Caco-2 (cell line): ENCODE results near the gene RBM12. TPM values are rescaled to one million over a fixed set of nuclear protein-coding genes. Genes with fewer than 3 reads are reported as not detected.

Experiments
- BruUV-seq: library from RNA; stranded (reverse); fragments of 400-500 nt; replicated peaks from 2 replicates; lab custom pipeline; 2021; lab: Mats Ljungman, UMichigan
- CTCF ChIA-PET: fragments of 300-600 bp; sonication (Branson Sonifier 250); formaldehyde crosslinking; loops from one replicate; lab custom pipeline; 2022; ENCODE audit warnings: antibody characterized with exemption; lab: Charles Lee
- POLR2A ChIA-PET: fragments of 300-600 bp; sonication (Branson Sonifier 250); formaldehyde crosslinking; loops from one replicate; lab custom pipeline; 2022; ENCODE audit warnings: antibody characterized with exemption; lab: Charles Lee
- DNase-seq, 2 experiments: peaks; one replicate each; pipeline versions ENCODE4 v3.0.0 to v3.0.0-alpha.2; 2020 to 2022
- H3K27me3 ChIP-seq: replicated peaks from 2 replicates; pipeline ENCODE4 v1.6.0; 2011; ENCODE audit warnings: low read length; ENCODE audit not compliant: control insufficient read depth, insufficient read depth
- H3K36me3 ChIP-seq: 2 replicates; pipeline ENCODE4 v1.5.1; 2011; ENCODE audit warnings: low read length; ENCODE audit not compliant: control insufficient read depth, insufficient read depth
- H3K4me1 ChIP-seq: fragments of 250-450 bp; sonication (Bioruptor Pico); 2 replicates; pipeline ENCODE4 v1.5.1; 2020; ENCODE audit warnings: mild to moderate bottlenecking
- H3K4me3 ChIP-seq: 2 replicates; pipeline ENCODE4 v1.5.1; 2011; ENCODE audit warnings: low read depth, mild to moderate bottlenecking, control low read depth, low read length
- H3K9me3 ChIP-seq: fragments of 250-450 bp; sonication (Bioruptor Pico); 2 replicates; pipeline ENCODE4 v1.5.1; 2020; ENCODE audit warnings: mild to moderate bottlenecking, moderate library complexity
- H3K27ac Mint-ChIP-seq: one replicate; pipeline ENCODE4 v1.8.0; 2022; ENCODE audit warnings: mixed read lengths; ENCODE audit not compliant: unreplicated experiment
- H3K27me3 Mint-ChIP-seq: one replicate; pipeline ENCODE4 v1.8.0; 2022; ENCODE audit warnings: mixed read lengths; ENCODE audit not compliant: insufficient read depth, unreplicated experiment
- H3K36me3 Mint-ChIP-seq: one replicate; pipeline ENCODE4 v1.8.0; 2022; ENCODE audit warnings: mild to moderate bottlenecking, mixed read lengths; ENCODE audit not compliant: insufficient read depth, unreplicated experiment
- H3K4me1 Mint-ChIP-seq: one replicate; pipeline ENCODE4 v1.8.0; 2022; ENCODE audit warnings: low read depth, mixed read lengths; ENCODE audit not compliant: unreplicated experiment
- H3K4me3 Mint-ChIP-seq: one replicate; pipeline ENCODE4 v1.8.0; 2022; ENCODE audit warnings: mild to moderate bottlenecking, moderate library complexity, mixed read lengths; ENCODE audit not compliant: unreplicated experiment
- H3K9me3 Mint-ChIP-seq: one replicate; pipeline ENCODE4 v1.8.0; 2022; ENCODE audit warnings: mixed read lengths; ENCODE audit not compliant: unreplicated experiment
- intact Hi-C: fragments of 100-400 bp; cut with micrococcal nuclease; formaldehyde crosslinking; loops from one replicate; pipeline ENCODE4 v1.10.0; 2022; ENCODE audit not compliant: unreplicated experiment
- total RNA-seq: library from RNA; stranded (reverse); gene quantifications from 2 replicates; pipeline ENCODE4 v1.2.3, GENCODE V29; 2022
- TF ChIP-seq, protein P1 (sequence below), 2 experiments: fragments of 200-600 bp in 1 of 2; IDR thresholded peaks; 1 replicate in 1 of 2; 2 replicates in 1 of 2; pipeline versions ENCODE4 v1.5.1 to v1.8.0; 2011 to 2022; ENCODE audit warnings: antibody characterized with exemption in 1 of 2, control low read depth in 1 of 2, inconsistent platforms in 1 of 2, low read depth in 1 of 2, low read length in 1 of 2, mild to moderate bottlenecking in 1 of 2, moderate library complexity in 1 of 2; ENCODE audit not compliant: insufficient read depth in 1 of 2, severe bottlenecking in 1 of 2, unreplicated experiment in 1 of 2

RBM12 gene
- total RNA-seq, 1 experiment from 2014 or later, result 147 TPM

DNA sequence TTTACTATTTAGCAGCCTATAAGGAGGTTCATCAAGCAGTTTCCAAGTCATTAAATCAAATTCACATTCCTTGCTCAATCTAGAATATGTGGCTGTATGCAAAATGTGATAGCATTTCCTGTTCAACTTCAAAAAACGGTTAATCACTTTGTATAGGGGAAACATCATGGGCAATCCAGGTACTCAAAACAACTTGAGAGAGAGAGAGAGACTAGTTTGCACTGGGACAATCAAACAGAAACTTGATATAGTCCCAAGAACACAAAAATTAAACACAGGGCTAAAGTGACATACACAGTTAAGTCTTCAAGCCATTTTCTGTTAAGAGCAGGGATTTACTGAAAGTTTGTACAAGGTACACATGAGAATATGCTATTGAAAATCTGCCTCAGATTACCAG lies 7.4 kb downstream of the RBM12 start:
- POLR2A ChIA-PET, result no interaction called here

DNA sequence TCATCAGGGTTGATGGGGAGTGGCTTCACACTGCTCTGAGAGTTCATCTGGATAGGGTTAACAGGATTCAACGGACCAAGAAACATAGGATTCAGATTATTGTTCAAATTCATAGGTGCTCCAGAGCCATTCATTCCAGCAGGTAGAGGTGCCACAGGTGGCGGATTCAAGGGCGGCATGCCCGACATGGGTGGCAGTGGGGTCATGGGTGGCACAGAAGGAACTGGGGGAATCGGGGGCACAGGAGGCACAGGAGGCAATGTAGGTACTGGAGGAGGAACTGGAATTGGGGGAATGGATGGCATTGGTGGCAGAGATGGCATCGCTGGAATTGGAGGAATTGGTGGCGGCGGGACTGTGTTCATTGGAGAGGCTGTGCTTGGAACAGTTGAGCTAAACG lies 10.3 kb downstream of the RBM12 start:
- POLR2A ChIA-PET, result no interaction called here
- TF ChIP-seq, protein P1, sequence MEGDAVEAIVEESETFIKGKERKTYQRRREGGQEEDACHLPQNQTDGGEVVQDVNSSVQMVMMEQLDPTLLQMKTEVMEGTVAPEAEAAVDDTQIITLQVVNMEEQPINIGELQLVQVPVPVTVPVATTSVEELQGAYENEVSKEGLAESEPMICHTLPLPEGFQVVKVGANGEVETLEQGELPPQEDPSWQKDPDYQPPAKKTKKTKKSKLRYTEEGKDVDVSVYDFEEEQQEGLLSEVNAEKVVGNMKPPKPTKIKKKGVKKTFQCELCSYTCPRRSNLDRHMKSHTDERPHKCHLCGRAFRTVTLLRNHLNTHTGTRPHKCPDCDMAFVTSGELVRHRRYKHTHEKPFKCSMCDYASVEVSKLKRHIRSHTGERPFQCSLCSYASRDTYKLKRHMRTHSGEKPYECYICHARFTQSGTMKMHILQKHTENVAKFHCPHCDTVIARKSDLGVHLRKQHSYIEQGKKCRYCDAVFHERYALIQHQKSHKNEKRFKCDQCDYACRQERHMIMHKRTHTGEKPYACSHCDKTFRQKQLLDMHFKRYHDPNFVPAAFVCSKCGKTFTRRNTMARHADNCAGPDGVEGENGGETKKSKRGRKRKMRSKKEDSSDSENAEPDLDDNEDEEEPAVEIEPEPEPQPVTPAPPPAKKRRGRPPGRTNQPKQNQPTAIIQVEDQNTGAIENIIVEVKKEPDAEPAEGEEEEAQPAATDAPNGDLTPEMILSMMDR (IDR thresholded peaks at IDR 0.05; ENCODE audit: insufficient read depth in 1 of 2, low read depth in 1 of 2, low read length in 1 of 2, severe bottlenecking in 1 of 2, unreplicated experiment in 1 of 2), result no peak
- Histone ChIP-seq H3K4me3 (no peak overlapping the region), H3K4me1 (no peaks in the 10 kb centered on the region), H3K27me3 (no peaks in the 10 kb centered on the region), H3K36me3 (peaks cover 11% of the 10 kb centered on the region), H3K9me3 (no peaks in the 10 kb centered on the region)
- intact Hi-C loops, result no loop called here
- H3K36me3 Mint-ChIP-seq, result peaks cover 28% of the 10 kb centered on the region
- DNase-seq, result no peak
- H3K9me3 Mint-ChIP-seq, result no peaks in the 10 kb centered on the region
- BruUV-seq, result no TSS peak
- H3K27me3 Mint-ChIP-seq, result no peaks in the 10 kb centered on the region
- CTCF ChIA-PET, result no interaction called here
- no peak overlapping the region for H3K4me3 Mint-ChIP-seq
- peaks cover 13% of the 10 kb centered on the region for H3K4me1 Mint-ChIP-seq
- H3K27ac Mint-ChIP-seq, result no peak overlapping the region

More for the DNA sequence above, 7.4 kb downstream of the RBM12 start:
- H3K27ac Mint-ChIP-seq, result no peak overlapping the region
- peaks cover 18% of the 10 kb centered on the region for H3K4me1 Mint-ChIP-seq
- no peaks in the 10 kb centered on the region for H3K9me3 ChIP-seq
- DNase-seq, result no peak
- no peaks in the 10 kb centered on the region for H3K27me3 ChIP-seq
- H3K9me3 Mint-ChIP-seq, result no peaks in the 10 kb centered on the region
- H3K36me3 Mint-ChIP-seq, result peaks cover 17% of the 10 kb centered on the region
- H3K4me3 ChIP-seq, result no peak overlapping the region
- BruUV-seq, result no TSS peak
- peaks cover 19% of the 10 kb centered on the region for H3K4me1 ChIP-seq
- TF ChIP-seq, protein P1 (IDR thresholded peaks at IDR 0.05; ENCODE audit: insufficient read depth in 1 of 2, low read depth in 1 of 2, low read length in 1 of 2, severe bottlenecking in 1 of 2, unreplicated experiment in 1 of 2), result no peak
- intact Hi-C loops, result no loop called here
- peaks cover 9% of the 10 kb centered on the region for H3K36me3 ChIP-seq
- no peaks in the 10 kb centered on the region for H3K27me3 Mint-ChIP-seq
- no peak overlapping the region for H3K4me3 Mint-ChIP-seq
- CTCF ChIA-PET, result no interaction called here

DNA sequence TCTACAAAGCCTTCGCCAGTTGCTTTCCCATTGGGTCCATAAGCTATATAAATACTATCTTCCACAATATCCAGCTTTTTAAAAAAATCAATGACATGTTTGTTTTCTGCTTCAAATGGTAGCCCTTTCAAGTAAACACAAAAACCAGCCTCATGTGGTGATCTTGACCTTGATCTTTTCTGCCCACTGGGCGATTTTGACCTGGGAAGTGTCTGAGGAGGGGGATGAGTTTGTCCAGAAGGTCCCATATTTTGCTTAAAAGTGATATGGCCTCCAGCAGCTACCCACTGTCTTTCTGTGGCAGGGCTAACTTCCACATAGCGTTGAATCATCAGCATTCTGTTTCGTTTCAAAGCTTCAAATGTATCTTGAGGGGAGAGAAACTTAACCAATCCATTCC lies 10.8 kb downstream of the RBM12 start:
- Histone ChIP-seq H3K4me3 (no peak overlapping the region), H3K36me3 (peaks cover 11% of the 10 kb centered on the region), H3K4me1 (no peaks in the 10 kb centered on the region), H3K27me3 (no peaks in the 10 kb centered on the region), H3K9me3 (no peaks in the 10 kb centered on the region)
- no peak for DNase-seq
- TF ChIP-seq, protein P1 (IDR thresholded peaks at IDR 0.05; ENCODE audit: insufficient read depth in 1 of 2, low read depth in 1 of 2, low read length in 1 of 2, severe bottlenecking in 1 of 2, unreplicated experiment in 1 of 2), result no peak
- peaks cover 13% of the 10 kb centered on the region for H3K4me1 Mint-ChIP-seq
- no peaks in the 10 kb centered on the region for H3K27me3 Mint-ChIP-seq
- H3K27ac Mint-ChIP-seq, result no peak overlapping the region
- H3K36me3 Mint-ChIP-seq, result peaks cover 33% of the 10 kb centered on the region
- H3K9me3 Mint-ChIP-seq, result no peaks in the 10 kb centered on the region
- intact Hi-C loops, result no loop called here
- TSS peak; percentile 1 for BruUV-seq
- ChIA-PET POLR2A (no interaction called here), CTCF (no interaction called here)
- no peak overlapping the region for H3K4me3 Mint-ChIP-seq
